Brain pericyte (primary cell): ENCODE measurements around the gene RND1.
A peak's percentile ranks its signal among the peaks of the same experiment; 100 is the strongest.
"Not testable (repeated sequence)": the region's sequence is repeated elsewhere in the genome, so short reads cannot be mapped to it uniquely, and the experiment has no call there.

Experiments
- DNase-seq: peaks from one replicate; pipeline ENCODE4 v3.0.0-alpha.2; 2012; ENCODE audit warnings: low read depth, low spot score

RND1 gene

DNA sequence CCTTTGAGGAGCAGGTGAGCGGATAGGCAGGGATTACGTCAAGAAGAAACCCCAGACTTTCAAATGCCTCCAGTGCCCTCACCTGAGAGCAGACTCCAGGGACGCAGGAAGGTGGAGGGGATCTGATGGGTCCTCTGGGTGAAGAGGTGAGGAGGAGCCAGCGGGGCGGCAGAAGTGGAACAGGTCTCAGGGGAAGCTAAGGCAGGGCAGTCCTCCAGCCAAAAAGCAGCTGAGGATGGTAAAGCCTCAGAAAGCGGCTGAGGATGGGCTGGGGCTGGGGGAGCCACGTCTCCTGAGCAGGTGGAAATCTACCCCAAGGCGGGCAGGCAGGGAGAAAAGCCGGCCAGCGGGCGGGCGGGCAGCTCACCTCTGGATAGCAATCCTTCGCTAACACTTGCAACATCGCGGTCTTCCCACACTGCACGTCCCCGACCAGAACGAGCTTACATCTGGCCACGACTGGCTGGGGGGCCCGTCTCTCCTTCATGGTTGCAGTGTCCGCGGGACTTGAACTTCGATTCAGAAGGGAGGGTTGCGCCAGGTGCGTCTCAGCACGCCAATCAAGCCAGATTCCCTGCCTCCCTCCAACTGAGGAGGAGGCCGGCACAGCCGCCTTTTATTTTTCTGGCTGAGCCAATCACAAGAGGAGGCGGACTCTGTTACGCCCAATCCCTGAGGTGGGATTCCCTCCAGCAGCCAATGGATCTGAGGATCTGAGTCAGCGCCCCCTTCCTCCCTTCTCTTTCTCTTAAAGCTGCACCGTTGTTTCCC lies at the start of gene RND1:
RND1 (minus strand) TSS at position 590 of the 771 bp plus-strand sequence; CDS start at position 487, 103 bp downstream.
- peak; percentile 57 for DNase-seq

DNA sequence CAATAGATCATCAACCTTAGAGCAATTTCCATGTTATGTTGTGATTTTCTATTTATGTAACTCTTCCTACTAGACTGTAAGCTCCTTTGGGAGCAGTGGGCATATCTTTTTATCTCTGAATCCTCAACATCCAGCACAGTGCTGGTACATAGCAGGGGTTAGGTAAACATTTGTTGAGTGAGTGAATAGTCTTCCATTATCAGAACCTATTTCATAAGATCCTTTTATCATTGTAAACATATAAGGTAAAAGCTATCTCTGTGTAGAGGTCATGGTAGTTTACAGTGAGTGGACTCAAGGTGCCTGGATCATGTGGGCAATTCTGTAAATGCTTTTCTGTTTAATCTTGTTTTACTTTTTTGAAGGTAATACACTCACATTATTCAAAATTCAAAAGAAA lies 44.5 kb upstream of the RND1 start:
- DNase-seq, result no peak

- DNase-seq, result not testable (repeated sequence)
These were observed 44.0 kb upstream of the RND1 start for GRCh38 chr12:48909698-48910097.

DNA sequence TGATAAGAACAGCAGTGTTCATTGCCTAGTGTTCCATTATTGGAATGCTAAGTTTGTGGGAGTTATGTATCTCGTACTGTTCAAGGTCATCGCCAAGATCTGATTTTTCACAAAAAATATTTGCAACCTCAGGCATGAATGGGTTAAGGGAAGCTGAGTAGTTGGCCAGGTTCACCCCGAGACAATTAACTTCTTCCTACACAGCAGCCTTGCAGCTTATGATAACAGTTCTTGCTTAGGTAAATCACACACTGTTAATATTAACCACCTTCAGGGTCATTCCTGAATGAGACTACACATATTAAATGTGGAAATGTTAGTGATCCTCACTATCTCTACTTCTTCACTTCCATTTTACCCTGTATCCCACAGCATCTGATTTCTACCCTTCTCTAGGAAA lies 41.6 kb upstream of the RND1 start:
- DNase-seq, result no peak

- peak; percentile 60 for DNase-seq
These were observed 38.3 kb upstream of the RND1 start for GRCh38 chr12:48903982-48904411.

- DNase-seq, result no peak
These were observed 37.8 kb upstream of the RND1 start for GRCh38 chr12:48903363-48903981.

- DNase-seq, result no peak
These were observed 35.6 kb upstream of the RND1 start for GRCh38 chr12:48901278-48901677.

GRCh38 chr12:48899651-48900050 lies 34.0 kb upstream of the RND1 start:
- no peak for DNase-seq

- DNase-seq, result no peak
These were observed 28.6 kb upstream of the RND1 start for GRCh38 chr12:48894271-48894670.

- no peak for DNase-seq
These were observed 25.2 kb upstream of the RND1 start for GRCh38 chr12:48890657-48891418.

- no peak for DNase-seq
These were observed 24.0 kb upstream of the RND1 start for GRCh38 chr12:48889679-48890078.

- DNase-seq, result no peak
These were observed 17.9 kb upstream of the RND1 start for GRCh38 chr12:48883305-48884161.

DNA sequence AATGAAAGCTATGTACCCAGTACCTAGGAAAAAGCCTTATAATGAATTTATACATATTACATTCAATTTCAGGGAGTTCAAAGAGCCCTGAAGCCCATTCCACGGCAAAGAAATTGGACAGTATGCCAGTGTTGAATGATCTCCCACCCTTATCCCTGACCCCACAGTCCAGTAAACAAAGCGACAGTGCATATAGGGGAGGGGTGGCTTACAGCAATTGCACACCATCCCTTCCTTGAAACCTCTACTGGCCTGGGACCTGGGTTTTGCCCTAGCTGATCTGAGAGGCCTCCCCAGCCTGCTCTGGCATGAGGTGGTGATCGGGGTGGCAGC lies 17.3 kb upstream of the RND1 start:
- no peak for DNase-seq

DNA sequence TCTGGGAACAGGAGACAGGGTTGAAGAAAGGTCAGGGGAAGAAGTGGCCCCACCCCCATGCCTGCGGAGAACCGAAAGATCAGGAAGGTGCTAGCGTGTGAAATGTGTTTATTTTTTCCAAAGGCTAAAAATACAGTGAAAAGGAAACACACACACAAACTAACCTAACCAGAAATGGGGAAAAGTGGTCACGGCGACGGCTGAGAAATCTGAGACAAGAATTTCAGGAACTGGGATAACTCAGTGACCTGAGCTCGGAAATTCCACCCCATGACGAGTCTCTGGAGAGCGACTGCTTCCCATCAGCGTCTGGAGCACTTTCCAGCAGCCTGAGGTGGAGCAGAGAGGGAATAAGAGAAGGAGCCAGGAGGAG lies 16.6 kb upstream of the RND1 start:
- no peak for DNase-seq

- DNase-seq, result no peak
These were observed 16.1 kb upstream of the RND1 start for GRCh38 chr12:48881686-48882314.

DNA sequence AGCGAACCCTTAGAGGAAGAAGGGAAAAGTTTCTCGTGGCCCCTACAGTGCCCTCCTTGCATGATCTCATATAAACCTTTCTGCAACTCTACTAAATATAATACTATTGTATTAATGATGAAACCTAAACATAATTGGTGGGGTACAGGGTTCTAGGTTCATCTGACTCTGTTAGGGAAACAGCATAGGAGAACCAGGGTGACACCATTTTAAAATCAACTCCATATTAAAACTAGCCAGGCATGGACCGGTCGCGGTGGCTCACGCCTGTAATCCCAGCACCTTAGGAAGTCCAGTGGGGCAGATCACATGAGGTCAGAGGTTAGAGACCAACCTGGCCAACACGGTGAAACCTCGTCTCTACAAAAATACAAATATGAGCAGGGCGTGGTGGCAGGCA lies 15.0 kb upstream of the RND1 start:
- DNase-seq, result no peak

- no peak for DNase-seq
These were observed 12.9 kb upstream of the RND1 start for GRCh38 chr12:48878548-48878947.

DNA sequence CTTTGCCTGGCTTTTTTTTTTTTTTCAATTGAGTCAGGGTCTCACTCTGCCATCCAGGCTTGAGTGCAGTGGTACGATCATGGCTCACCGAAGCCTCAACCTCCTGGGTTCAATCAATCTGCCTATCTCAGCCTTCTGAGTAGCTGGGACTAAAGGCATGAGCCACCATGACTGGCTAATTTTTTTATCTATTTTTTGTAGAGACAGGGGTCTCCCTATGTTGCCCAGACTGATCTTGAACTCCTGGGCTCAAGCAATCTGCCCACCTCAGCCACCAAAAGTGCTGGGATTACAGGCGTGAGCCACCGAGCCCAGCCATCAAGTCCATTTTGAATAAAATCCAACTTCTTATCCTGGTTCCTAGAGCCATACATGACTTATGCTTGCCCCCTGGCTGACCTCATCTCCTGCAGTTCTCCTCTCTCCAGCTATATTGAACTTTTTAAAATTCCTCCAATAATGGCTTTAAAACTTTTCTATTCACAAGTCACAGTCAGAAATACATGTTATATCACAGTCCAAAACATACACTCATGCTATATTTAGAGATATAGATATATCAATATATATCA lies 10.4 kb upstream of the RND1 start:
- DNase-seq, result no peak

- DNase-seq, result not testable (repeated sequence)
These were observed 7.9 kb upstream of the RND1 start for GRCh38 chr12:48873534-48873933.

DNA sequence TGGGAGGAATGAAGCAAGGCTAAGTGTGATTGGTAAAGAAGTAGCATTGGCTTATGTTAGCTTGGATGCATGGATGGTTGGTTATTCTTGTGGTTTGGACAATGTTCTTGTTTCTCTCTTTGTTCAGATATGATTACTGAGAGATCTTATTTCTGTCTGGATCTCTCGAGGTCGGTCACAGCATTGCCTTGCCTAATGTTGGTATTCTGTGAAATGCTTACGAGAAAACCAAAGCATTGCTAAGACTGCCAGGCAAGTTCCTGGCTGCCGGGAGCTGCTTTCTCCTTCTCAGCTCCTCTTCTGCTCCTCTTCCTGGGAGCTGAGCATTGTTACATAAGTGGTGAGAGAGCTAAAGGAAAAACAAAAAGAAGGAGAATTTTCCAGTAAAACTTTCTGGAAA lies 7.4 kb upstream of the RND1 start:
- DNase-seq, result no peak

DNA sequence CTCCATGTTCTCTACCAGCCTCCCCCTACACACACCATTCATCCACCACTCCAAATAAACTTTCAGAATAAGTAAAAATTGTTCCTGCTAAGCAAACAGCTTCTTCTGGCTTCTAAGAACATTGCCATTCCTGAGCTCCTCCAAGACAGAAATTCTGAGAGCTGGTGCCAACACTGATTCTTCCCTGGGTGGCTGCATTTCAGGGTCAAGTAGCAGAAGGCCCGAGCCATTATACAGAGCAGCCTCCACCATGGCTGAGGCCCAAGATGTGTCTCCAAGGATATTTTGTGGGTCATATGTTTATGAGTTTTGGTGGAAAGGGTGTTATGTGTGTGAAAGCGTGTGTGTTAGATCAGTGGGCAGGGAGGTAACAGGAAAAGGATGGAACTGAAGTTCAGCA lies 3.5 kb upstream of the RND1 start:
- no peak for DNase-seq
